Gastrocnemius medialis (tissue), 4 donors: Measurements from ENCODE around the gene APBA2.

ENCODE experiments used
- CTCF ChIP-seq, 5 experiments: fragments of 450-650 bp in 3 of 5; fragments of 200-600 bp in 2 of 5; sonication (generic) in 2 of 5; IDR thresholded peaks in 4 of 5; conservative IDR thresholded peaks in 1 of 5; 1 replicate in 4 of 5; 2 replicates in 1 of 5; pipeline ENCODE4 v1.5.1; 2016 to 2019; ENCODE audit warnings: antibody characterized with exemption in 5 of 5, mild to moderate bottlenecking in 3 of 5, moderate library complexity in 3 of 5
- POLR2A ChIP-seq, 2 donors: fragments of 450-650 bp; IDR thresholded peaks; one replicate each; pipeline ENCODE4 v1.6.1; 2017; ENCODE audit warnings: antibody characterized with exemption in 2 of 2, mild to moderate bottlenecking in 2 of 2, moderate library complexity in 2 of 2

- no peak for TF ChIP-seq CTCF (IDR thresholded peaks at IDR 0.05 in 4 of 5, conservative IDR thresholded peaks at IDR 0.05 in 1 of 5)
- TF ChIP-seq POLR2A (IDR thresholded peaks at IDR 0.05), result no peak
Observed at GRCh38 chr15:28868744-28869345, 16.9 kb upstream of the APBA2 start.
